ENCODE data around the gene SNAPC2.
"Not testable (repeated sequence)": the region's sequence is repeated elsewhere in the genome, so short reads cannot be mapped to it uniquely, and the experiment has no call there.

The SNAPC2 gene

DNA sequence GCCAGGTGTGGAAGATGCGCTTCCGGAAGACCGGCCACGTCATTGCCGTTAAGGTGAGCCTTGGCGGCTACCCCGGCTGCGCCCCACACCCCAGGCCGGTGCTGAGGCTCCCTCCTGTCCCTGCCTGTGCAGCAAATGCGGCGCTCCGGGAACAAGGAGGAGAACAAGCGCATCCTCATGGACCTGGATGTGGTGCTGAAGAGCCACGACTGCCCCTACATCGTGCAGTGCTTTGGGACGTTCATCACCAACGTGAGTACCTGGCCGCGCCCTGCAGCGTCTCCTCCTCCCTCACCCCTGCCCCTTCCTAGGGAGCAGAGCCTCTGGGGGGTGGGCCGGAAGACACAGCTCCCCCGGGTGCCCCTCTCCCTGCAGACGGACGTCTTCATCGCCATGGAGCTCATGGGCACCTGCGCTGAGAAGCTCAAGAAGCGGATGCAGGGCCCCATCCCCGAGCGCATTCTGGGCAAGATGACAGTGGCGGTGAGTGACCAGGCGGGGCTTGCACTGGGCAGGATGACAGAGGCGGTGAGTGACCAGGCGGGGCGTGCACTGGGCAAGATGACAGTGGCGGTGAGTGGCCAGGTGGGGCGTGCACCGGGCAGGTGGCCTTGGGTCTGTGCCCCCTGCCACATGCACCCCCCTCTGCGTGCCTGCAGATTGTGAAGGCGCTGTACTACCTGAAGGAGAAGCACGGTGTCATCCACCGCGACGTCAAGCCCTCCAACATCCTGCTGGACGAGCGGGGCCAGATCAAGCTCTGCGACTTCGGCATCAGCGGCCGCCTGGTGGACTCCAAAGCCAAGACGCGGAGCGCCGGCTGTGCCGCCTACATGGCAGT lies 9.6 kb upstream of the SNAPC2 start:
- DNase-seq: no peak

DNA sequence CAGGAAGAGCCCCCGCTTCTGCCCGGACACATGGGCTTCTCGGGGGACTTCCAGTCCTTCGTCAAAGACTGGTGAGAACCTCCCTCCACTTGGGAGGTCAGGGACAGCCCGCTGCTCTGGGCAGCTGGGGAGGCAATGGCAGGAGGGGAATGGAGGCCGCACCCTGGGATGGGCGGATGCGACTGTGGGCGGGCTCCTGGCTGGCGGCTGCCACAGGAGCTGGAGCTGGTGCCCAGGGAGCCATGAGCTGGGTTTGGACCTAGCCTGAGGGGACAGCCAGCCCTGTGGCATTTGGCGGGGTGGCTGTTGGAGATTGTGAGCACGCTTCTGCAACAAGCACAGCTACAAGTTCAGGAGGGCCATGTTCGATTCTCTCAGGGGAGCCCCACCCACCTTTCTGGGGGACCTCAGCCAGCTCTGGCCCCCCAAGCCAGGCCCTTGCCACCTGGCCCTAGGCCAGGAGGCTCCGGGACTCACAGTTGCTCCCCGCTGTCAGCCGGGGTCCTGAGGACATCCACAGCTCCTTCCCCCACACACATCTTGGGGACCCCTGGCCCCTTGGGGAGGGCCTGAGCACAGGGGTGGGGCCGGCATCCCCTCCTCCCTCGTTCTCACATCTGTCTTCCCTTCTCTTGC lies 8.5 kb upstream of the SNAPC2 start:
- no peak for DNase-seq

DNA sequence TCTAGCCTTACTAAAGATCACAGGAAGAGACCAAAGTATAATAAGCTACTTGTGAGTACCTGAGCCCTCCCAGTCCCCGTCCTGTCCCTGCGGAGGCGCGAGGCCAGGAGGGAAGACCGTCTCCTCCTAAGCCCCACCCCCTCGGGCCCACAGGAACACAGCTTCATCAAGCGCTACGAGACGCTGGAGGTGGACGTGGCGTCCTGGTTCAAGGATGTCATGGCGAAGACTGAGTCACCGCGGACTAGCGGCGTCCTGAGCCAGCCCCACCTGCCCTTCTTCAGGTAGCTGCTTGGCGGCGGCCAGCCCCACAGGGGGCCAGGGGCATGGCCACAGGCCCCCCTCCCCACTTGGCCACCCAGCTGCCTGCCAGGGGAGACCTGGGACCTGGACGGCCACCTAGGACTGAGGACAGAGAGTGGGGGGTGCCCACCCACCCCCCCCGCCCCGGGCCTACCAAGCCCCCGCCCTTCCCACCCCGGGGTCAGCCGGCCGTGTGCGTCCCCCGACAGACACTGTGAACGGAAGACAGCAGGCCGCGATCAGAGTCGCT lies 7.9 kb upstream of the SNAPC2 start:
- no peak for DNase-seq

DNA sequence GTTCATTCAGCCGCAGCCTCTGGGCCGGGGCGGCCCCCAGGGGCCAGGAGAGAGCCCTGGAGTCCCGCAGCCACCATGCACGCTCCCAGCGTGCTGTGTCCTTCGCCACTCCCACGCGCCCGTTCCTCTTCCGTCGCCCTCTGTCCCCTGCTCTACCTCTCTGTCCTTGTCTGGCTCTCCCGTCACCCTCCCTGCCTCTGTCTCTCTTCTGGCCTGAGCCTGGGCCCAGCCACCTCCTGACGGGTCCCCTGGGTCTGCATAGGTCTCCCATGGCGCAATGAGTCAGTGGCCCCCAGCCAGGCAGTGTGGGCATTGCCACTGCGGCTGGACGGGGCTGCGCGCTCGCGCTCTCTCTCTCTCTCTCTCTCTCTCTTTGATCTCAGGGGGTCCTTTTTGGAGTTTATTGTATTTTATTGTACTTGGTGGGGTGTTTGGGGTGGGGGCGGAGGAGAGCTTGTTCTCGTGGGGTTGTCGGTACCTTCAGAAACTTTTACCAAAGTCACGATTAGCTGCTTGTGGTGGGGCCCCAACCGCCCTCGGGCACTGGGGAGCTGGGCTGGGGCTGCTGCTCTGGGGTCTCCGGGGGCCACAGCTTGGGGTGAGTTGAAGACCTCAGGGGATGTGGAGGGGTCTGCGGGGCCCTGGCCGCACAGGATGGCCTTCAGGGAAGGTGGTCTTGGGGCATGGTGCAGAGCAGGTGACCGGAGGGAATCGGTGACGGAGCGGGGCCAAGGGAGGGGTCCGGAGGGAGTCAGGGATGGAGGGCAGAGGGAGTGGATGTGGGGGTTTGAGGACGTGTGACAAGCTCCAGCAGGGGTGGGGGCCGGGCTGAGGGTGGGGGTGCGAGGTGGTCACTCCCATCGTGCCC lies 7.2 kb upstream of the SNAPC2 start:
- DNase-seq: no peak

DNA sequence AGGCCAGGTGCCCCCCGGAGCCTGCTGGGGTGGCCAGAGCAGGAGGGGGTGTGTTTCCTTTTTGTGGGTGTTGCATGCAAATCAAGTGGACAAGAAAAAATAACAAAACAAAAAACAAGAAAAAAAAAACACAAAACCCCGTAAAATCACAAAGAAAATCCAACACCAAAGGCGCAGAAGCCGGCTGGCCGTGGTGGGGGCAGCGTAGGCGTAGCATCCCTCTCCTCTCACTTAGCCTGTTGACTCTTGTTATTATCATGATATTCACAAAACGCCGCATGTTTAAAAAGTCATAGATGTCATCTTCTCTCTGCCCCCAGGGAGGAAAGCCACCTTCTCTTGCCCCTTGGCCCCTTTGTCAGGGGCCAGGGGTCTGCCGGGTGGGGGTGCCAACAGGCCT lies 6.5 kb upstream of the SNAPC2 start:
- DNase-seq: no peak

DNA sequence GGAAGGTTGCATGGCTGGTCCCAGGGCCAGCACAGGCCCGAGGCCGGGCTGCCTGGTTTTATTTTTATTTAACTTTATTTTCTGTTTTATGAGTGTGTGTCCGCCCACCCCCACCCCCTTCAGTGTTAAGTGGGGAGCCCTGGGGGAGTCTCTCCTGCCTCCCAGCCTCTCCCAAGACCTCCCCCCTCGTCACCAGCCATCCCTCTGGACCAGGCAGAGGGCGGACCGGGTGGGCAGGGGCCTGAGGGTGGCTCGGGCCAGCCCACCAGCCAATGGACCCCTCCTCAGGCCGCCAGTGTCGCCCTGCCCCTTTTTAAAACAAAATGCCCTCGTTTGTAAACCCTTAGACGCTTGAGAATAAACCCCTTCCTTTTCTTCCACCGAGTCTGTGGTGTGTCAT lies 6.0 kb upstream of the SNAPC2 start:
- no peak for DNase-seq

DNA sequence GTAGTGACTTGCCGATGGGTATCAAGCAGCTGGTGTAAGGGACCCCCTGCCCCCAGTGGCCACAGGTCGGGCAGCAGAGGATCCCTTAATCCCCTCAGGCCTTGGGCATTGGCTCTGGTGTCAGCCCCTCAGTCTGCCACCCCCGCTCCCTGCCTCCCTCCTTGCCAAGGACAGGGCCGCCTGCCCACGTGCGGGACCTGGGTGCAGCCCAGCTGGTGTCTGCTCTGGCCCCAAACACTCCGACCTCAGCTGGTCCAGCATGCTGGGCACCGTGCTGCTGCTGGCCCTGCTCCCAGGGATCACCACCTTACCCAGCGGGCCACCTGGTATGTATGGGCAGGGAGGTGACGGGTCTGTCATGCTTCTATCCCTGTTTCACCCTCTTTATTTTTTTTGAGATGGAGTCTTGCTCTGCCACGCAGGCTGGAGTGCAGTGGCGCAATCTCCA lies 5.5 kb upstream of the SNAPC2 start, which contains the start of gene TGFBR3L:
TGFBR3L (plus strand) TSS at position 233 of the 448 bp plus-strand sequence.
- no peak for DNase-seq

DNA sequence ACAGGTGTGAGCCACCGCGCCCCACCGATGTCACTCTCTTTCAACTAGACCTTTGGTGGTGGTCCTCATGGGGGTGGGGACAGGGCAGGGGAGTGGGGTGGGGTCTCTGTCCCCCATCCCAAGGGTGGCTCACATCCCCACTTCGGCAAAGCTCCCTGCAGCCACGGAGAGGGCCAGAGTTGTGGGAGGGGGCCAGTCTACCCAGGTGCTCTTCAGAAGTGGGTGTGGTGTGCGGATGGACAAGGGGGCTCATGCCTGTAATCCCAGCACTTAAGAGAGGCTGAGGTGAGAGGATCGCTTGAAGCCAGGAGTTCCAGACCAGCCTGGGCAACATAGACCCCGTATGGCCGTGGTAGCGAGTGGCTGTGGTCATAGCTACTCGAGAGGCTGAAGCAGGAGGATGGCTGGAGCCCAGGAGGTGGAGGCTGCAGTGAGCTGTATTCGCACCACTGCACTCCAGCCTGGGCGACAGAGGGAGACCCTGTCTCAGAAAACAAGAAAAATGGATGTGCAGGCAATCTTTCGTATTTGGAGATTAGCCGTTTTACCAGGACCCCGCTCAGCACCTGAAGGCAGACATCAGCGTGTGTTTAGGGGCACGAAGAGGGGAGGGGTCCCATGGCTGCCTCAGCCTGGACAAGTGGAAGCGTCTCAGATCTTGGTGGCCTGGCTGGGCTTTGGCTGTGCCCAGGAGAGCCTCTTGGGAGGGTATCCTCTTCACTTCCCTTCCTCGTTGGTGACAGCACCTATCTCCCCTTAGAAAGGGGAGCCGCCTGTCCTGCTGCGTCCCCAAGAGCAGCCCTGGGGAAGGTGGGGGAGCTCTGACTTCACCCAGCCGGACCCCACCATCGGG lies 4.7 kb upstream of the SNAPC2 start:
- DNase-seq: no peak

DNA sequence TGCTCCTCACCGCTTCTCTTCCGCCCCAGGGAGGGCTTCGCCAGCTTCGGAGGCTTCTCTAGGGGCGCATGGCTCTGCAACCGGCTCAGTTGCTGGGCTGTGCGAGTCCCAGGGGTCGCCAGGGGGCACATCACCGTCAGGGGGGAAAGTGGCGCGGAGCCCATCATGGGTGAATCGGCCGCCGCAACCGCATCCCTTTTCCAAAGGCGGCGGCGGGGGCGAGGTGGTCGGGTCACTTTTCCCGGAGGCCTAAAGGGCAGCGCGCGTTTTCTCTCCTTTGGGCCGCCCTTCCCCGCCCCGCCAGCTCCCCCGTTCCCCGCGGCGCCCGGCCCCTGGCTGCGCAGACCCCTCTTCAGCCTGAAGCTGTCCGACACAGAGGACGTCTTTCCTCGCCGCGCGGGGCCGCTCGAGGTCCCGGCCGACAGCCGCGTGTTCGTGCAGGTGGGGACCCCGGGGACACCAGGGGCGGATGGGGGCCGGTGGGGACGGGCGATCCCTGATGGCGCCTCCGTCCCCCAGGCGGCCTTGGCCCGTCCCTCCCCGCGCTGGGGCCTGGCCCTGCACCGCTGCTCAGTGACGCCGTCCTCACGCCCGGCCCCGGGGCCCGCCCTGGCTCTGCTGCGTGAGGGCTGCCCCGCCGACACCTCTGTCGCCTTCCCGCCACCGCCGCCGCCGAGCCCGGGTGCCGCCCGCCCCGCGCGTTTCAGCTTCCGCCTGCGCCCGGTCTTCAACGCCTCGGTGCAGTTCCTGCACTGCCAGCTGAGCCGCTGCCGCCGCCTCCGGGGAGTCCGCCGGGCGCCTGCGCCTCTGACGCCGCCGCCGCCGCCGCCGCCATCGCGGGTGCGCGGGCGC lies 3.8 kb upstream of the SNAPC2 start:
- peak; percentile 58 for DNase-seq

DNA sequence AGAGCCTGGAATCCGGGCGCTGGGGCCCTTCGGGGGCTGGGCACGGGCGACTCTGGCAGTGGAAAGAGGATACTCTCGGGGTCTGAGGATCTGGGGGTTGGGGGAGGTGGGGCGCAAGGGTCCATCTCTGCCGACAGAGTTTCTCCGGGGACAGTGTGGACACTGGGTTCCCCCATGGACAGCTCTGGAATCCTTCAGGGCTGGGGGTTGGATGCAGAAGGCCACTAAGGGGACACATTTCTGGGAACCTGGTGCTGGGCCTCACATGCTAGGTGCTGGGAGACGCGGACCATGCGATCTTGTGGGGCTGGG lies 3.2 kb upstream of the SNAPC2 start:
- DNase-seq: no peak

DNA sequence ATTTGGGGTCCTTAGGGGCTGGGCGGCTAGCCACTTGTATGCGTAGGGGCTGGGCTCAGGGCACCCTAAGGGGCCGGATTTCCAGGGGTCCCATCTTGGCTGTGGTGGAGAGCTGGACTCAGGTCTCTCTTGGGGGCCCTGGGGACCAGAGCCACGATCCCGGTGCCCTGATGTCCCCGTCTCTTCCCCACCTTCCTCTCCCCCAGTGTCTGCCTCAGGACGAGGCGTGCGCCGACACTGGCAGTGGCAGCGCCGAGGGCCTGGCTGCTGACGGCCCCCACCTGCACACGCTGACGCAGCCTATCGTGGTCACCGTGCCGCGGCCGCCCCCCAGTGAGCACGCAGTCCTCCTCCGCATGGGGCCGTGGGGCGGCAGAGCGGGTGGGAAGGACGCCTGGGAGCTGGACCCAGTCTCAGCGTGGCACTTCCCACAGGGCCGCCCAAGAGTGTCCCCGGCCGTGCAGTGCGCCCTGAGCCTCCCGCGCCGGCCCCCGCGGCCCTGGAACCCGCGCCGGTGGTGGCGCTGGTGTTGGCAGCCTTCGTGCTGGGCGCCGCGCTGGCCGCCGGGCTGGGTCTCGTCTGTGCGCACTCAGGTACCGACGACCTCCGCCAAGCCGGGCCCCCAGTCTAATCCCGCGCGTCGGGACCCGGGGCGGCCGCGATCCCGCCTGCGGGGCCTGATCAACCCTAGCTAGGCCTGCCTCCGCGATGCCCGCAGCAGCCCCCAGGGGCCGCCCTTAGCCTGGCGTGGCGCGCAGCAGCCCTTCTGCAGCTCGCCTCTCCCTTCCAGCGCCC lies 2.7 kb upstream of the SNAPC2 start:
- no peak for DNase-seq

DNA sequence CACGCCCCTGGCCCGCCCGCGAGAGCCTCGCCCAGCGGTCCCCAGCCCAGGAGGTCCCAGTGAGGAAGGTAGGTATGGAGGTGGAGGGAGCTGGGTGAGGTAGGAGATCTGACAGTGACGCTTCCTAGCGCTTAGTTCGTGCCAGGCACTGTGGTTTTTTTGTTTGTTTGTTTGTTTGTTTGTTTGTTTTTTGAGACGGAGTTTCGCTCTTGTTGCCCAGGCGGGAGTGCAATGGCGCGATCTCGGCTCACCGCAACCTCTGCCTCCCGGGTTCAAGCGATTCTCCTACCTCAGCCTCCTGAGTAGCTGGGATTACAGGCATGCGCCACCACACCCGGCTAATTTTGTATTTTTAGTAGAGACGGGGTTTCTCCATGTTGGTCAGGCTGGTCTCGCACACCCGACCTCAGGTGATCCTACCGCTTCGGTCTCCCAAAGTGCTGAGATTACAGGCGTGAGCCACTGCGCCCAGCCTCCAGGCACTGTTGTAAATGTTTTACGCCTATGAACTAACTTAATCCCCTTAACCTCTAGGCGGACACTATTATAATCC lies 2.0 kb upstream of the SNAPC2 start:
- not testable (repeated sequence) for DNase-seq

DNA sequence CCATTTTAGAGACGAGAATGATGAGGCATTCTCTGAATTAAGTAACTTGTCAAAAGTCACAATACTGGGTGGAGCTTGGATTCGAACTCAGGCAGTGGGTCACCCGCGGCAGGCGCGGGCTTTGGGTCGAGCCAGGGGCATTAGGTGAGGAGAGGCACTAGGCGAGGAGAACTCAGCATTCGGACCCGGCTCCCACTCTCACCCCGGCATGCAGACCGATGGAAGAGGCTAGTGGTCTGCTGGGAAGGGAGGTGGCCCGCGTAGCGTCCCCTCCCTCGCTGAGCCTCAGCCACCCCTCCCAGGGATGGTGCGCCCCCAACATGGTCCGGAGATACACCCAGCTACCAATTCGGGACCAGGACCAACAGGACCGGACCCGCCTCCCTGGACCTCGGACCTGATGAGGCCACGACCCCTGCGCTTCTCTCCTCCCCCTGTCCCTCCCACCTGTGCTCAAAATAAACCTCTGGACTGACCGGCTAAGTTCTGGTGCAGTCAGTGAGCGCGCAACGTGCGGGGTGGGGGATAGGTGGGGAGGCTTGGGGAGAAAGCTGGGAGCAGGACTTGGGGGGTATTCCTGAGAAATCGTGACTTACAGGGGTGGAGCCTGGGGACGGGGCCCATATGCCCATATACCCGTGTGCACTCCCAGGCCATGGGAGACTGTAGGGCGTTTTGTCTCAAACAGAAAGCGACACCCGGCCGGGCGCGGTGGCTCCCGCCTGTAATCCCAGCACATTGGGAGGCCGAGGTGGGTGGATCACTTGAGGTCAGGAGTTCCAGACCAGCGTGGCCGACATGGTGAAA lies 1.3 kb upstream of the SNAPC2 start:
- DNase-seq: no peak

DNA sequence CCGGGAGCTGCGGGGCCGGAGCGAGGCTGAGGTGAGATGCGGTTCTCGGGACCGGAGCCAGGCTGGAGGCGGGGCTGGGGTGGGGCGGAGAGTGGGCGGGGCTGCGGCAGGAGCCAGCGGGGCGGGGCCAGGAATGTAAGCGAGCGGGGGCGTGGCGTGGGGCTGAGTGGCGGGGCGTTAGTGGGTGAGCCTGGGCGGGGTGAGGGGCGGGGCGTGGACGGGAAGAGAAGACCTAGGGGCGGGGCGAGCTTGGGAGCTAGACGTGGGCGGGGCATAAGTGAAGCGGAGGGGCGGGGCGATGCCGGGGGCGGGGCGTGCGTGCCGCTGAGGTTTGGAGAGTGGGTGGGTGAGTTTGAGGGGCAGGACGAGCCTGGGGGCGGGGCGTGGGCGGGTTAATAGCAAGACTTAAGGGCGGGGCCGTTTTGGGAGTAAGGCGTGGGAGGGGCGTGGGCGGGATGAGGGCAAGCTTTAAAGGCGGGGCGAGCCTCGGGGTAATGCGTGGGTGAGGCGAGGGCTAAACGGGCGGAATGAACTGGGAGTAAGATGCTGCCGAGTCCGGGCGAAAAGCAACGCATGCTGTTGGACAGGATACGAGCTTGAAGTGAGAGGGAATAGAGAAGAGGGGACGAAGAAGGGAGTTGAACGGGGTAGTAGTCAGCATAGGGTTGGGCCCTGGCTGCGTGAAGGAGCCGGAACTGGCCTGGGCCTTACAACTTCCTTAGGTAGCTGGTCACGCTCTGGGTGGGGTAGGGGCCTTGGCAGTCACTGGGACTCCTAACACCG lies 572 bp downstream of the SNAPC2 start:
- DNase-seq: peak; percentile 97

DNA sequence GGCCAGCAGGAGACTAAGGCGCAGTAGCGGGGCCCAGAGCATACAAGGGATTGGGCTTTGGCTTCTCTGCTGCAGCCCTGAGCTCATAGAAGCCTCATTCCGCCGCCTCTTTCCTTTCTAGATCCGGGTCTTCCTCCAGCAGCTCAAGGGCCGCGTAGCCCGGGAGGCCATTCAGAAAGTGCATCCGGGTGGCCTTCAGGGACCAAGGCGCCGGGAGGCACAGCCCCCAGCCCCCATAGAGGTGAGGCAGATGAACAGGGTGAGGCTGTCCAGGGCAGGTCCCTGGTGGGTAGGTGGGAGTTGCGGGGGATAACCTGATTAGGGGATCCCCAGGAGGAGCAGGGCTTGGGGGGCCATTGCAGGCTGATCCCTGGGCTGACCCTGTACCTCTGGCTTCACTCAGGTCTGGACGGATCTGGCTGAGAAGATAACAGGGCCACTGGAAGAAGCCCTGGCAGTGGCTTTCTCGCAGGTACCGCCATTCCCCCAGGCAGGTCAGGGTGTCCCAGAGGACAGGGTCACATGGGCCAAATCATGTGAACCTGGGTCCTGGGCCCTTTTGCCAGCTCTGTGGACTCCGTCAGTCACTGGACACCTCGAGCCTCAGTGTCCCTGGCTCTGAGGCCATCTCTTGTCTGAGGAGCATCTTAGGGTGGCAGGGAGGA lies 1.3 kb downstream of the SNAPC2 start:
- DNase-seq: no peak

DNA sequence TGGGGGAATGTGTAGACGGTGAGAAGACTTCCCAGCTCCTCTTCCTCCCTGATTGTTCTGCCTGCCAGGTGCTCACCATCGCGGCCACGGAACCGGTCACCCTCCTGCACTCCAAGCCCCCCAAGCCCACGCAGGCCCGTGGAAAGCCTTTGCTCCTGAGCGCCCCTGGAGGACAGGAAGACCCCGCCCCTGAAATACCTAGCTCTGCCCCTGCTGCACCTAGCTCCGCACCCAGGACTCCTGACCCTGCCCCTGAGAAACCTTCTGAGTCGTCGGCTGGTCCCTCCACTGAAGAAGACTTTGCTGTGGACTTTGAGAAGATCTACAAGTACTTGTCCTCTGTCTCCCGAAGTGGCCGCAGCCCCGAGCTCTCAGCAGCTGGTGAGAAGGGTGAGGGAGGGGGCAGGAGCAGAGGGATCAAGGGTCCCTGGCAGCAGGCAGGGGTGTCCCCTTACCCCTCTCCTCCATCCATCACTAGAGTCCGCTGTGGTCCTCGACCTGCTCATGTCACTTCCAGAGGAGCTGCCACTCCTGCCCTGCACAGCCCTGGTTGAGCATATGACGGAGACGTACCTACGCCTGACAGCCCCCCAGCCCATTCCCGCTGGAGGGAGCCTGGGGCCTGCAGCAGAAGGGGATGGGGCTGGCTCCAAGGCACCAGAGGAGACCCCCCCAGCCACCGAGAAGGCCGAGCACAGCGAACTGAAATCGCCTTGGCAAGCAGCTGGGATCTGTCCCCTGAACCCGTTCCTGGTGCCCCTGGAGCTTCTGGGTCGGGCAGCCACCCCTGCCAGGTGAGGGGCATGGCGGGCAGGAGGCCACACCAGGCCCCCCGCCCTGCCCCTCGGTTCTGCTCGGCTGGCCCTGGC lies 2.1 kb downstream of the SNAPC2 start:
- no peak for DNase-seq

DNA sequence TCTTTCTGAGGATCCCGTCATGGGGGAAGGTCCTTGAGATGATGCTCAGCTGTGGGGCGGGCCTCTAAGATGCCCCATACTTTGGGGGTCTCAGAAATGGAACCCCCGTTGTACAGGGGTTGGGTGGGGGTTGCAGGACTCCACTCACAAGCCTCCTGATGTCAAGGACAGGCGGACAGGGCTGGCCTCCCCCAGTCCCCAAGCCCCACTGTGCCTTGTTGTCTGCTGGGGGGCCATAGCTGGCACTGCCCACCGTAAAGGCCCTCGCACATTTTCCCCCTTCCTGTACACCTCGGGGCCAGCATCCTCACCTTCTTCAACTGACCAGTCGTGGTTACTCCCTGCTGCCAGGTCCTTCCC lies 2.7 kb downstream of the SNAPC2 start:
- DNase-seq: no peak

Data from activated CD4-positive, CD25-positive, alpha-beta regulatory T cell treated with anti-CD3 and anti-CD28 coated beads, Interleukin-2, amount 50 U/mL, for 72 hours (primary cell).